ENCODE data around the gene MBOAT1. TPM values are rescaled to one million over a fixed set of nuclear protein-coding genes. Genes with fewer than 3 reads are reported as not detected.

Gene MBOAT1
- total RNA-seq, 2 experiments from 2014 or later: not detected

- no peak for DNase-seq (ENCODE audit: low spot score)
- ChIA-PET POLR2A (no interaction called here), CTCF (ENCODE audit: unreplicated experiment) (no interaction called here)
- Histone ChIP-seq H3K9me3 (ENCODE audit: low read length) (no peaks in the 10 kb centered on the region), H3K79me2 (ENCODE audit: insufficient read depth, low read depth, low read length) (no peaks in the 10 kb centered on the region), H3K9me2 (ENCODE audit: insufficient read depth, low read length) (no peaks in the 10 kb centered on the region), H3K4me3 (ENCODE audit: low read depth, low read length, poor library complexity, severe bottlenecking) (no peak overlapping the region), H3K4me2 (ENCODE audit: low read length) (no peak overlapping the region), H3K36me3 (ENCODE audit: insufficient read depth, low read length) (no peaks in the 10 kb centered on the region), H4K20me1 (ENCODE audit: insufficient read depth, low read length) (no peaks in the 10 kb centered on the region), H3K27ac (ENCODE audit: low read depth, low read length, poor library complexity, severe bottlenecking) (no peak overlapping the region), H3K4me1 (ENCODE audit: insufficient read depth, low read length, poor library complexity, severe bottlenecking) (no peaks in the 10 kb centered on the region), H2AFZ (ENCODE audit: low read length) (no peak overlapping the region)
- TF ChIP-seq CTCF (conservative IDR thresholded peaks at IDR 0.05; ENCODE audit: low read length) (no peak), EZH2phosphoT487 (IDR thresholded peaks at IDR 0.05; ENCODE audit: borderline replicate concordance, low read depth, low read length) (no peak)
- BruUV-seq (replicated peaks): no TSS peak
- intact Hi-C loops (cut with micrococcal nuclease; ENCODE audit: unreplicated experiment): no loop called here
These were observed 40.8 kb upstream of the MBOAT1 start for GRCh38 chr6:20253021-20253420.

- no peak for DNase-seq (ENCODE audit: low spot score)
- no peaks in the 10 kb centered on the region for H3K36me3 ChIP-seq (ENCODE audit: insufficient read depth, low read length)
- no peak overlapping the region for H3K27ac ChIP-seq (ENCODE audit: low read depth, low read length, poor library complexity, severe bottlenecking)
- H3K4me2 ChIP-seq (ENCODE audit: low read length): no peak overlapping the region
- no peak overlapping the region for H3K4me3 ChIP-seq (ENCODE audit: low read depth, low read length, poor library complexity, severe bottlenecking)
- ChIA-PET CTCF (ENCODE audit: unreplicated experiment) (no interaction called here), POLR2A (no interaction called here)
- no peaks in the 10 kb centered on the region for H4K20me1 ChIP-seq (ENCODE audit: insufficient read depth, low read length)
- H3K9me2 ChIP-seq (ENCODE audit: insufficient read depth, low read length): no peaks in the 10 kb centered on the region
- no TSS peak for BruUV-seq (replicated peaks)
- TF ChIP-seq CTCF (conservative IDR thresholded peaks at IDR 0.05; ENCODE audit: low read length) (no peak), EZH2phosphoT487 (IDR thresholded peaks at IDR 0.05; ENCODE audit: borderline replicate concordance, low read depth, low read length) (no peak)
- no peaks in the 10 kb centered on the region for H3K9me3 ChIP-seq (ENCODE audit: low read length)
- intact Hi-C loops (cut with micrococcal nuclease; ENCODE audit: unreplicated experiment): no loop called here
- H3K79me2 ChIP-seq (ENCODE audit: insufficient read depth, low read depth, low read length): no peaks in the 10 kb centered on the region
- no peak overlapping the region for H2AFZ ChIP-seq (ENCODE audit: low read length)
- H3K4me1 ChIP-seq (ENCODE audit: insufficient read depth, low read length, poor library complexity, severe bottlenecking): no peaks in the 10 kb centered on the region
These were observed 40.0 kb upstream of the MBOAT1 start for GRCh38 chr6:20252311-20252710.

GRCh38 chr6:20251525-20251924 lies 39.3 kb upstream of the MBOAT1 start:
- H3K36me3 ChIP-seq (ENCODE audit: insufficient read depth, low read length): no peaks in the 10 kb centered on the region
- TF ChIP-seq EZH2phosphoT487 (IDR thresholded peaks at IDR 0.05; ENCODE audit: borderline replicate concordance, low read depth, low read length): no peak
- no peaks in the 10 kb centered on the region for H3K9me3 ChIP-seq (ENCODE audit: low read length)
- H3K27ac ChIP-seq (ENCODE audit: low read depth, low read length, poor library complexity, severe bottlenecking): no peak overlapping the region
- no peak overlapping the region for H3K4me2 ChIP-seq (ENCODE audit: low read length)
- no peak overlapping the region for H3K4me3 ChIP-seq (ENCODE audit: low read depth, low read length, poor library complexity, severe bottlenecking)
- H4K20me1 ChIP-seq (ENCODE audit: insufficient read depth, low read length): no peaks in the 10 kb centered on the region
- no peak for DNase-seq (ENCODE audit: low spot score)
- H3K9me2 ChIP-seq (ENCODE audit: insufficient read depth, low read length): no peaks in the 10 kb centered on the region
- H2AFZ ChIP-seq (ENCODE audit: low read length): no peak overlapping the region
- intact Hi-C loops (cut with micrococcal nuclease; ENCODE audit: unreplicated experiment): no loop called here
- CTCF ChIA-PET (ENCODE audit: unreplicated experiment): no interaction called here
- no peaks in the 10 kb centered on the region for H3K4me1 ChIP-seq (ENCODE audit: insufficient read depth, low read length, poor library complexity, severe bottlenecking)
- no peaks in the 10 kb centered on the region for H3K79me2 ChIP-seq (ENCODE audit: insufficient read depth, low read depth, low read length)
- POLR2A ChIA-PET: no interaction called here
- no TSS peak for BruUV-seq (replicated peaks)
